ENCODE results near the gene CSN3.

Gene CSN3

DNA sequence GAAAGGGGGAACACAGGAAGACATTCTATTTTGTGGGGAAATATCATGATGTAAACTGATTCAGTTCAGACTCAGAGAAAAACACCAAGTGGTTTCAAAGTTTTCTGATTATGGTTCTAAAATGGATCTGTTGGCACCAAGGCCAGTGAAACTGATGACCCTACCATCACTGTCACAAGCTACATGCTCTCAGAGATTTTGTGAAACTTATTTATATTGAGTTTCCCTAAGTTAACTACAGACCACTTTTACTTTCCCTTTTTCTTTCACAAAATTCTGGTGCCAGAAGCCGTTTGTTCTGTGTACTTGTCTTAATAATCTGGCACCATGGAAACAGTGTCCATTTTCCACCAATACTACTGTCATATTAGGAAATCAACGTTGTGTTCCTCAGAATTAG is 48.9 kb downstream of the CSN3 start:
- in situ Hi-C loops (cut with HindIII; ENCODE audit: low sequenced_read_pairs) = no loop called here

DNA sequence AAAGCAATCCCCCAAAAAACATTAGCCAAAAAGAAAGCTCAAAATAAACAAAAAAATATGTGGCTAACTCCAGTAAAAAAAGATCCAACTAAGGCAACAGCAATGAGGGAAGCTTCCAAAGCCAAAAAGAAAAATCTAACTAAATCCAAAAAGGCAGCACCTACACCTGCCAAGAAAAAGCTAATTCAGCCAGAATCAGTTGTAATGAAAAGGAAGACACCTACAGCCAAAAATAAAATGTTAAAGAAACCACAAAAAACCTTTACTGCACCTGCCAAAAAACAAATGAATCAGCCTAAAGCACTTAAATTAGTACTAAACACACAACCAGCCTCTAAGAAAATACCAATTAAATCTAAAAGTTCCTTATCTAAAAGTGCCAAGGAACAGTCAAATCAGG is 55.2 kb downstream of the CSN3 start:
- in situ Hi-C loops (cut with HindIII; ENCODE audit: low sequenced_read_pairs) = loop anchor here (5.0 kb wide), 1 partner anchor 85 kb away; the partner anchor contains the start of gene SMR3B

DNA sequence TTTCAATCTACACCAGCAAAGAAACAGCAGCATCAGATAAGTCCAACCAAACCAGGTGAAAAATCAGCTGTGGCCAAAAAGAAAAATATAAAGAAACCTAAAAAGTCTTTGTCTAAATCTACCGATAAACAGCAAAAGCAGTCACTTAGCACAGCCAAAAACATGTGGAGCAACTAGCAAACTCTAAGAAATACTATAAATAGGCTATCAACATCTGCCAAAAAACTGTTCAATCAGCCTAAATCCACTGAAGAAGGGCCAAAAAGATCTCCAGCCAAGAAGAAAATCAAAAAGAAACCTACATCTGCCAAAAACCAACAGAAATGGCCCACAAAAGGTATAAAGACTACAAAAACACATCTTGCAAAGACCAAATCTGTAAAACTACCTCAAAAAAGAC is 55.7 kb downstream of the CSN3 start:
- in situ Hi-C loops (cut with HindIII; ENCODE audit: low sequenced_read_pairs) = loop anchor here (5.0 kb wide), 1 partner anchor 84 kb away; the partner anchor contains the start of gene SMR3B

DNA sequence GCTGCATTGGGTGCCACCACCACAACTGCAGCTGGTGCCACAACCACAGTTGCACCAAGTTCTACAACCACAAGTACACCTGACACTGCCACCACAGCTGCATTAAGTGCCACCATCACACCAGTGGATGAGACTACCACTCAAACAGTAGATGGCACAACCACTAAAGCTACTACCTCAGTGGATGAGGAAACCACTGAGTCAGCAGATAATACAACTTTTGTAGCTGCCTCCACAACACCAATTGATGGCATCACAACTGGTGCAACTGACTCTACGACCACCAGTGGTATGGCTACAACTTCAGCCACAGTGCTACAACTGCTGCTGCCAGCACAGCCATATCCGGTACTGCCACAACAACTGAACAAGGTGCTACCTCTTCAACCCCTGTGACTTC is 57.2 kb downstream of the CSN3 start:
- in situ Hi-C loops (cut with HindIII; ENCODE audit: low sequenced_read_pairs) = loop anchor here (5.0 kb wide), 1 partner anchor 83 kb away; the partner anchor contains the start of gene SMR3B

DNA sequence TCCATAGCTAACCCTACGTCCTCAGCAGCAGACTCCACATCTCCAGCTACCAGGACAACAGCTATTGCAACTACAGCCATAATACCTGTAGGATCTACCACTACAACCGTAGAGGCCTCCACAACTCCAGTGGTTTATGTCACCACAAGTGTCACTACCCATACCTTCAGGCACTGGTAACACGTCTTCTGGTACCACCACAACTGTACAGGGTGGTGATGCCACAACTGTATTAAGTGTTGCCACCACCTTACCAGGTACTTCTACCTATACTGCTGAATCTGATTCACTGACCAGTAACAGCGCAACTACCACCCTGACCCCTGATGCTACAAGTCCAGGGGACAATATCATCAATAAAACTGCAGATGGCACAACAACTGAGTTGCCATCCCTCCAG is 57.8 kb downstream of the CSN3 start:
- in situ Hi-C loops (cut with HindIII; ENCODE audit: low sequenced_read_pairs) = no loop called here
